OCI-LY7 (cell line): Measurements from ENCODE around the gene FIS1.

Source experiments
- EZH2phosphoT487 ChIP-seq: fragments of 200-600 bp; sonication (generic); IDR thresholded peaks from 2 replicates; pipeline ENCODE4 v1.6.1; 2018; ENCODE audit warnings: low read depth, borderline replicate concordance, mild to moderate bottlenecking, mixed run types, antibody characterized with exemption, low read length, moderate library complexity, mixed read lengths
- TF ChIP-seq, protein P1 (sequence below): fragments of 200-600 bp; sonication (generic); conservative IDR thresholded peaks from 2 replicates; pipeline ENCODE4 v1.5.1; 2014; ENCODE audit warnings: mild to moderate bottlenecking, antibody characterized with exemption, low read length, moderate library complexity, mixed read lengths

DNA sequence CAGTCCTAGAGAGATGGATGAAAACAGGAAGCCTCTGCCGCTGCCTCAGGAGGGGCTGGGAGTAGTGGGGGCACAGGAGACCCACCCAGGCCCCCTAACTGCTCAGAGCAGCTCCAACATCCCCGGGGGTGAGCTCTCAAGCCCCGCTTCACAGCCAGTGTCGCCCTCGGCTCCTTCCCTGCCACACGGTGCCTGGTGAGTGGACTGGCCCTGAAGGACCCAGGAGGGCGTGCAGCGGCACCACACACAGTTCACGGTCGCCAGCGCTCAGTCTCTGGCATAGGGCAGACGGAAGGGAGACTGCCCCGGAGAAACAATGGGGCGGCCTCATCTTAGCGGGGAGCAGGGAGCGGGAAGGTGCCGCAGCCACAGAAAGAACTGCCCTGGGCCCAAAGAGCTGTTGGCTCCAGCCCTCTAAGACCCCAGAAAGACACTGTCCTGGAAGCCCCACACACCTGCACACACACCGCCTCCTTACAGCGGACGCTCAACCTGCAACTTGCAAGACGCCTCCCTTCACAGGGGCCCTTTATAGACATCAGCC is 8.5 kb downstream of the FIS1 start:
- TF ChIP-seq, protein P1, sequence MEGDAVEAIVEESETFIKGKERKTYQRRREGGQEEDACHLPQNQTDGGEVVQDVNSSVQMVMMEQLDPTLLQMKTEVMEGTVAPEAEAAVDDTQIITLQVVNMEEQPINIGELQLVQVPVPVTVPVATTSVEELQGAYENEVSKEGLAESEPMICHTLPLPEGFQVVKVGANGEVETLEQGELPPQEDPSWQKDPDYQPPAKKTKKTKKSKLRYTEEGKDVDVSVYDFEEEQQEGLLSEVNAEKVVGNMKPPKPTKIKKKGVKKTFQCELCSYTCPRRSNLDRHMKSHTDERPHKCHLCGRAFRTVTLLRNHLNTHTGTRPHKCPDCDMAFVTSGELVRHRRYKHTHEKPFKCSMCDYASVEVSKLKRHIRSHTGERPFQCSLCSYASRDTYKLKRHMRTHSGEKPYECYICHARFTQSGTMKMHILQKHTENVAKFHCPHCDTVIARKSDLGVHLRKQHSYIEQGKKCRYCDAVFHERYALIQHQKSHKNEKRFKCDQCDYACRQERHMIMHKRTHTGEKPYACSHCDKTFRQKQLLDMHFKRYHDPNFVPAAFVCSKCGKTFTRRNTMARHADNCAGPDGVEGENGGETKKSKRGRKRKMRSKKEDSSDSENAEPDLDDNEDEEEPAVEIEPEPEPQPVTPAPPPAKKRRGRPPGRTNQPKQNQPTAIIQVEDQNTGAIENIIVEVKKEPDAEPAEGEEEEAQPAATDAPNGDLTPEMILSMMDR: no peak
- no peak for TF ChIP-seq EZH2phosphoT487
